SK-N-SH treated with all-trans-retinoic acid at 6 μM for 48 hours (cell line): Measurements from ENCODE around the gene ALPG.

Experiments
- ATAC-seq: fragments of 200-7000 bp; cut with Tn5 transposase; 3 replicates; pipeline ENCODE4 v1.9.1; 2020; ENCODE audit warnings: mild to moderate bottlenecking, moderate library complexity
- ARNTL ChIP-seq: fragments of 450-650 bp; formaldehyde crosslinking; IDR thresholded peaks from 2 replicates; pipeline ENCODE4 v1.5.0; 2020; ENCODE audit warnings: low read depth, mild to moderate bottlenecking, moderate library complexity, borderline replicate concordance
- BACH2 ChIP-seq: fragments of 250-450 bp; sonication (Bioruptor Pico); IDR thresholded peaks from 2 replicates; pipeline ENCODE4 v1.9.0; 2021; ENCODE audit warnings: mild to moderate bottlenecking, borderline replicate concordance
- CSDC2 ChIP-seq: fragments of 250-450 bp; sonication (Bioruptor Pico); IDR thresholded peaks from 2 replicates; pipeline ENCODE4 v1.5.0; 2020; ENCODE audit warnings: mild to moderate bottlenecking, moderate library complexity
- ESRRG ChIP-seq: fragments of 250-450 bp; sonication (Bioruptor Pico); IDR thresholded peaks from 2 replicates; pipeline ENCODE4 v1.6.1; 2021; ENCODE audit warnings: mild to moderate bottlenecking
- GLIS3 ChIP-seq: fragments of 250-450 bp; sonication (Bioruptor Pico); IDR thresholded peaks from 2 replicates; pipeline ENCODE4 v1.5.0; 2020; ENCODE audit warnings: mild to moderate bottlenecking, moderate library complexity
- ISL1 ChIP-seq: fragments of 250-450 bp; sonication (Bioruptor Pico); IDR thresholded peaks from 2 replicates; pipeline ENCODE4 v2.1.2; 2022; ENCODE audit warnings: mild to moderate bottlenecking, moderate library complexity
- OSR1 ChIP-seq: fragments of 250-450 bp; sonication (Bioruptor Pico); IDR thresholded peaks from 2 replicates; pipeline ENCODE4 v1.8.0; 2022; ENCODE audit warnings: moderate library complexity, mild to moderate bottlenecking, inconsistent platforms
- PPARA ChIP-seq: fragments of 250-450 bp; sonication (Bioruptor Pico); IDR thresholded peaks from 2 replicates; pipeline ENCODE4 v1.5.0; 2020; ENCODE audit warnings: mild to moderate bottlenecking, borderline replicate concordance
- RARB ChIP-seq: fragments of 250-450 bp; sonication (Bioruptor Pico); IDR thresholded peaks from 2 replicates; pipeline ENCODE4 v1.8.0; 2021; ENCODE audit warnings: mild to moderate bottlenecking, moderate library complexity
- SNAI2 ChIP-seq: fragments of 250-450 bp; sonication (Bioruptor Pico); IDR thresholded peaks from 2 replicates; pipeline ENCODE4 v1.5.0; 2020; ENCODE audit warnings: mild to moderate bottlenecking, moderate library complexity
- TCF4 ChIP-seq: fragments of 250-450 bp; sonication (Bioruptor Pico); IDR thresholded peaks from 2 replicates; pipeline ENCODE4 v1.8.0; 2021; ENCODE audit warnings: mild to moderate bottlenecking, moderate library complexity, borderline replicate concordance
- TOX ChIP-seq: fragments of 250-450 bp; sonication (Bioruptor Pico); IDR thresholded peaks from 2 replicates; pipeline ENCODE4 v1.8.0; 2021; ENCODE audit warnings: mild to moderate bottlenecking, moderate library complexity, borderline replicate concordance
- ZC3H10 ChIP-seq: fragments of 250-450 bp; sonication (Bioruptor Pico); IDR thresholded peaks from 2 replicates; pipeline ENCODE4 v1.5.1; 2021; ENCODE audit warnings: mild to moderate bottlenecking, moderate library complexity
- ZFP3 ChIP-seq: fragments of 250-450 bp; sonication (Bioruptor Pico); IDR thresholded peaks from 2 replicates; pipeline ENCODE4 v1.5.0; 2020; ENCODE audit warnings: mild to moderate bottlenecking, moderate library complexity
- ZNF565 ChIP-seq: fragments of 450-650 bp; formaldehyde crosslinking; conservative IDR thresholded peaks from 2 replicates; pipeline ENCODE4 v1.5.0; 2020; ENCODE audit warnings: low read depth, mild to moderate bottlenecking, moderate library complexity
- ZNF70 ChIP-seq: fragments of 450-650 bp; formaldehyde crosslinking; IDR thresholded peaks from 2 replicates; pipeline ENCODE4 v1.5.0; 2020; ENCODE audit warnings: mild to moderate bottlenecking, moderate library complexity
- ZNF8 ChIP-seq: fragments of 450-650 bp; formaldehyde crosslinking; IDR thresholded peaks from 2 replicates; pipeline ENCODE4 v1.5.0; 2020; ENCODE audit warnings: mild to moderate bottlenecking, moderate library complexity
- TF ChIP-seq, protein P1 (sequence below): fragments of 250-450 bp; sonication (Bioruptor Pico); IDR thresholded peaks from 2 replicates; pipeline ENCODE4 v1.5.1; 2020; ENCODE audit warnings: low read depth, mild to moderate bottlenecking, moderate library complexity
- TF ChIP-seq, protein P2 (sequence below): fragments of 250-450 bp; sonication (Bioruptor Pico); IDR thresholded peaks from 2 replicates; pipeline ENCODE4 v1.5.0; 2020; ENCODE audit warnings: mild to moderate bottlenecking, moderate library complexity
- TF ChIP-seq, protein P3 (sequence below): fragments of 250-450 bp; sonication (Bioruptor Pico); IDR thresholded peaks from 2 replicates; pipeline ENCODE4 v1.8.0; 2020; ENCODE audit warnings: mild to moderate bottlenecking, moderate library complexity, borderline replicate concordance
- TF ChIP-seq, protein P4 (sequence below): fragments of 250-450 bp; sonication (Bioruptor Pico); IDR thresholded peaks from 2 replicates; pipeline ENCODE4 v1.8.0; 2021; ENCODE audit warnings: low read depth, mild to moderate bottlenecking, moderate library complexity, borderline replicate concordance
- TF ChIP-seq, protein P5 (sequence below): fragments of 250-450 bp; sonication (Bioruptor Pico); IDR thresholded peaks from 2 replicates; pipeline ENCODE4 v1.5.1; 2021; ENCODE audit warnings: mild to moderate bottlenecking, moderate library complexity

ALPG gene

DNA sequence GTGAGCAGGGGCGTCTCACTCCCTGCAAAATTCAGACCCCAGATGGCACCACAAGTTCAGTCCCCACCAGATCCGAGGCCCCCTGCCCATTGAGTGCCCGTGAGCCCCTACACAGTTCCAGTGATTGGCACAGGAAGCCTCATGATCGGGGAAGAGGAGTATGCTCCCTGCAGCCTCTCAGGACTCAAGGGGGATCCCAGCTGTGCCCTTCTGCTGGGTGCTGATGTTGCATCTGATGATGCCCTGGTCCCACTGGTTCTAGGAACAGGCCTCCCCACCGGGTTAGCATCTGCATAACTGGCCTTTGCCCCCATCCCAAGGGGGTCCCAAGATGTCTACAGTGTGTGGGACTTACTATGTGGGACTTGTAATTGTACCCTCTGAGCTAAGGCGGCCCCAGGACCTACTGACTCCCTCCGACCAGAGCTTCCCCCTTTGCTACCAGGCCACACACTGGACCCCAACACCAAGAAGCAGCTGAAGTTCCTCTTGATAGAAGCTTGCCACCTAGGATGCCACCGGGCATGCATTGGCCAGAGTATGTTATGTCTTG lies 8.6 kb downstream of the ALPG start:
- TF ChIP-seq, protein P1, sequence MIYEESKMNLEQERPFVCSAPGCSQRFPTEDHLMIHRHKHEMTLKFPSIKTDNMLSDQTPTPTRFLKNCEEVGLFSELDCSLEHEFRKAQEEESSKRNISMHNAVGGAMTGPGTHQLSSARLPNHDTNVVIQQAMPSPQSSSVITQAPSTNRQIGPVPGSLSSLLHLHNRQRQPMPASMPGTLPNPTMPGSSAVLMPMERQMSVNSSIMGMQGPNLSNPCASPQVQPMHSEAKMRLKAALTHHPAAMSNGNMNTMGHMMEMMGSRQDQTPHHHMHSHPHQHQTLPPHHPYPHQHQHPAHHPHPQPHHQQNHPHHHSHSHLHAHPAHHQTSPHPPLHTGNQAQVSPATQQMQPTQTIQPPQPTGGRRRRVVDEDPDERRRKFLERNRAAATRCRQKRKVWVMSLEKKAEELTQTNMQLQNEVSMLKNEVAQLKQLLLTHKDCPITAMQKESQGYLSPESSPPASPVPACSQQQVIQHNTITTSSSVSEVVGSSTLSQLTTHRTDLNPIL (CRISPR knock-in tag): no peak
- TF ChIP-seq, protein P2, sequence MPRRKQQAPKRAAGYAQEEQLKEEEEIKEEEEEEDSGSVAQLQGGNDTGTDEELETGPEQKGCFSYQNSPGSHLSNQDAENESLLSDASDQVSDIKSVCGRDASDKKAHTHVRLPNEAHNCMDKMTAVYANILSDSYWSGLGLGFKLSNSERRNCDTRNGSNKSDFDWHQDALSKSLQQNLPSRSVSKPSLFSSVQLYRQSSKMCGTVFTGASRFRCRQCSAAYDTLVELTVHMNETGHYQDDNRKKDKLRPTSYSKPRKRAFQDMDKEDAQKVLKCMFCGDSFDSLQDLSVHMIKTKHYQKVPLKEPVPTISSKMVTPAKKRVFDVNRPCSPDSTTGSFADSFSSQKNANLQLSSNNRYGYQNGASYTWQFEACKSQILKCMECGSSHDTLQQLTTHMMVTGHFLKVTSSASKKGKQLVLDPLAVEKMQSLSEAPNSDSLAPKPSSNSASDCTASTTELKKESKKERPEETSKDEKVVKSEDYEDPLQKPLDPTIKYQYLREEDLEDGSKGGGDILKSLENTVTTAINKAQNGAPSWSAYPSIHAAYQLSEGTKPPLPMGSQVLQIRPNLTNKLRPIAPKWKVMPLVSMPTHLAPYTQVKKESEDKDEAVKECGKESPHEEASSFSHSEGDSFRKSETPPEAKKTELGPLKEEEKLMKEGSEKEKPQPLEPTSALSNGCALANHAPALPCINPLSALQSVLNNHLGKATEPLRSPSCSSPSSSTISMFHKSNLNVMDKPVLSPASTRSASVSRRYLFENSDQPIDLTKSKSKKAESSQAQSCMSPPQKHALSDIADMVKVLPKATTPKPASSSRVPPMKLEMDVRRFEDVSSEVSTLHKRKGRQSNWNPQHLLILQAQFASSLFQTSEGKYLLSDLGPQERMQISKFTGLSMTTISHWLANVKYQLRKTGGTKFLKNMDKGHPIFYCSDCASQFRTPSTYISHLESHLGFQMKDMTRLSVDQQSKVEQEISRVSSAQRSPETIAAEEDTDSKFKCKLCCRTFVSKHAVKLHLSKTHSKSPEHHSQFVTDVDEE (CRISPR knock-in tag): no peak
- TF ChIP-seq TOX (CRISPR knock-in tag): no peak
- TF ChIP-seq CSDC2 (CRISPR knock-in tag): no peak
- no peak for TF ChIP-seq GLIS3 (CRISPR knock-in tag)
- TF ChIP-seq SNAI2 (CRISPR knock-in tag): no peak
- TF ChIP-seq, protein P3, sequence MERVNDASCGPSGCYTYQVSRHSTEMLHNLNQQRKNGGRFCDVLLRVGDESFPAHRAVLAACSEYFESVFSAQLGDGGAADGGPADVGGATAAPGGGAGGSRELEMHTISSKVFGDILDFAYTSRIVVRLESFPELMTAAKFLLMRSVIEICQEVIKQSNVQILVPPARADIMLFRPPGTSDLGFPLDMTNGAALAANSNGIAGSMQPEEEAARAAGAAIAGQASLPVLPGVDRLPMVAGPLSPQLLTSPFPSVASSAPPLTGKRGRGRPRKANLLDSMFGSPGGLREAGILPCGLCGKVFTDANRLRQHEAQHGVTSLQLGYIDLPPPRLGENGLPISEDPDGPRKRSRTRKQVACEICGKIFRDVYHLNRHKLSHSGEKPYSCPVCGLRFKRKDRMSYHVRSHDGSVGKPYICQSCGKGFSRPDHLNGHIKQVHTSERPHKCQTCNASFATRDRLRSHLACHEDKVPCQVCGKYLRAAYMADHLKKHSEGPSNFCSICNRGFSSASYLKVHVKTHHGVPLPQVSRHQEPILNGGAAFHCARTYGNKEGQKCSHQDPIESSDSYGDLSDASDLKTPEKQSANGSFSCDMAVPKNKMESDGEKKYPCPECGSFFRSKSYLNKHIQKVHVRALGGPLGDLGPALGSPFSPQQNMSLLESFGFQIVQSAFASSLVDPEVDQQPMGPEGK: no peak
- no peak for TF ChIP-seq ISL1 (CRISPR knock-in tag)
- TF ChIP-seq, protein P4, sequence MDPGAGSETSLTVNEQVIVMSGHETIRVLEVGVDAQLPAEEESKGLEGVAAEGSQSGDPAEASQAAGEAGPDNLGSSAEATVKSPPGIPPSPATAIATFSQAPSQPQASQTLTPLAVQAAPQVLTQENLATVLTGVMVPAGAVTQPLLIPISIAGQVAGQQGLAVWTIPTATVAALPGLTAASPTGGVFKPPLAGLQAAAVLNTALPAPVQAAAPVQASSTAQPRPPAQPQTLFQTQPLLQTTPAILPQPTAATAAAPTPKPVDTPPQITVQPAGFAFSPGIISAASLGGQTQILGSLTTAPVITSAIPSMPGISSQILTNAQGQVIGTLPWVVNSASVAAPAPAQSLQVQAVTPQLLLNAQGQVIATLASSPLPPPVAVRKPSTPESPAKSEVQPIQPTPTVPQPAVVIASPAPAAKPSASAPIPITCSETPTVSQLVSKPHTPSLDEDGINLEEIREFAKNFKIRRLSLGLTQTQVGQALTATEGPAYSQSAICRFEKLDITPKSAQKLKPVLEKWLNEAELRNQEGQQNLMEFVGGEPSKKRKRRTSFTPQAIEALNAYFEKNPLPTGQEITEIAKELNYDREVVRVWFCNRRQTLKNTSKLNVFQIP: no peak
- no peak for TF ChIP-seq RARB
- no peak for TF ChIP-seq ZNF8
- TF ChIP-seq ZNF565 (CRISPR knock-in tag): no peak
- TF ChIP-seq PPARA: no peak
- TF ChIP-seq ARNTL: no peak
- TF ChIP-seq ESRRG (CRISPR knock-in tag): no peak
- TF ChIP-seq TCF4 (CRISPR knock-in tag): no peak
- no peak for TF ChIP-seq ZFP3 (CRISPR knock-in tag)
- ATAC-seq: no peak

DNA sequence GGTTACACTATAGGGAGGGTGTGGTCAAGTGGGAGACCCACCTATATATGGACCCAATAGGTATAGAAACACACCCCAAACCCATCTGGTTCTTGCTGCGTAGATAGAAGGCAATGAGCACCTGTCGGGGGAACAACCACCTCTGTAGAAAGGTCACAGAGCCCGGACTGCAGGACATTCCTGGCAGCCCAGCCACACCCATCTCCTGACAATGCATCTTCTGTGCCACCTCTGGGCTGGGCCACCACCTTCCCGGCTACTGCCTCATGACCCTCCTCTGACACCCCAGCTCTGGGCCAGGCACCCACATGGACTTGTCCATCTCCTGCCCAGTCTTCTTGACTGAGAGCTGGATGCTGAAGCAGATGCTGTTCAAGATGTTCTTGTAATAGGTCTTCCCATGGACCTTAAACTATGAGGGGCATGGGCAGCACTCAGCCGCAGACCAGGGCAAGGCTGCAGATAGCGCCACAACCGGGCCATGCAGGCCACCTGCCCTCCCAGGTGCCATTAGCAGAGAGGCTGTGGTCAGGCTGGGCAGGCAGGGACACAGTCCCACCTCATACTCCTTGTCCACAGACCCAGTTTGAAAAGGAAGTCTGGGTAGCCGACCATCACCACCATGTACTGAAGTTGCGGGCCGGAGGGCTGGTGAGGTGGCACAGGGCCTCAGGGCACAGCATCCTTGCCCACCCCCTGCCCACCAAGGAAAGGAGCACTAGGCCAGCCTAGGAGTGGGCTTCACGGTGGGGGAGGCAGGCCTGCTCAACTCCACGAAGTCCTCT lies 9.3 kb downstream of the ALPG start:
- ATAC-seq: no peak
- TF ChIP-seq OSR1 (CRISPR knock-in tag): no peak
- no peak for TF ChIP-seq CSDC2 (CRISPR knock-in tag)
- TF ChIP-seq, protein P4: no peak
- TF ChIP-seq TOX (CRISPR knock-in tag): no peak
- no peak for TF ChIP-seq ZNF70 (CRISPR knock-in tag)
- no peak for TF ChIP-seq ISL1 (CRISPR knock-in tag)
- TF ChIP-seq, protein P1 (CRISPR knock-in tag): no peak
- TF ChIP-seq, protein P5, sequence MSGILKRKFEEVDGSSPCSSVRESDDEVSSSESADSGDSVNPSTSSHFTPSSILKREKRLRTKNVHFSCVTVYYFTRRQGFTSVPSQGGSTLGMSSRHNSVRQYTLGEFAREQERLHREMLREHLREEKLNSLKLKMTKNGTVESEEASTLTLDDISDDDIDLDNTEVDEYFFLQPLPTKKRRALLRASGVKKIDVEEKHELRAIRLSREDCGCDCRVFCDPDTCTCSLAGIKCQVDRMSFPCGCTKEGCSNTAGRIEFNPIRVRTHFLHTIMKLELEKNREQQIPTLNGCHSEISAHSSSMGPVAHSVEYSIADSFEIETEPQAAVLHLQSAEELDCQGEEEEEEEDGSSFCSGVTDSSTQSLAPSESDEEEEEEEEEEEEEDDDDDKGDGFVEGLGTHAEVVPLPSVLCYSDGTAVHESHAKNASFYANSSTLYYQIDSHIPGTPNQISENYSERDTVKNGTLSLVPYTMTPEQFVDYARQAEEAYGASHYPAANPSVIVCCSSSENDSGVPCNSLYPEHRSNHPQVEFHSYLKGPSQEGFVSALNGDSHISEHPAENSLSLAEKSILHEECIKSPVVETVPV (CRISPR knock-in tag): no peak
- no peak for TF ChIP-seq ESRRG (CRISPR knock-in tag)
- no peak for TF ChIP-seq PPARA
- TF ChIP-seq ZNF8: no peak
- TF ChIP-seq GLIS3 (CRISPR knock-in tag): no peak
- TF ChIP-seq, protein P3: no peak
- no peak for TF ChIP-seq ZNF565 (CRISPR knock-in tag)
- no peak for TF ChIP-seq ZC3H10 (CRISPR knock-in tag)
- TF ChIP-seq ARNTL: no peak
- TF ChIP-seq RARB: no peak
- TF ChIP-seq BACH2 (CRISPR knock-in tag): no peak
- TF ChIP-seq SNAI2 (CRISPR knock-in tag): no peak
- TF ChIP-seq, all 23 proteins: peak for 0
